ENCODE measurements around the gene CSTB. TPM values are rescaled to one million over a fixed set of nuclear protein-coding genes. Genes with fewer than 3 reads are reported as not detected.

Gene CSTB
- total RNA-seq, 2 donors from 2014 or later: 2.3 to 8.4 TPM

- no peak for ATAC-seq (ENCODE audit: insufficient number of reproducible peaks, low FRiP score, low read depth)
- Histone ChIP-seq H3K36me3 (peaks cover 3% of the 10 kb centered on the region), H3K4me1 (ENCODE audit: control insufficient read depth in 1 of 2, low read depth in 2 of 2) (peaks cover 24 to 59% of the 10 kb centered on the region in 2 donors), H3K4me3 (peak overlapping the region; percentile 47), H3K27me3 (replicated peaks; ENCODE audit: insufficient read depth) (no peaks in the 10 kb centered on the region), H3K27ac (peak overlapping the region; percentile 52 to 67), H3K9me3 (no peaks in the 10 kb centered on the region)
- DNase-seq (ENCODE audit: low spot score): no peak
- no peak for TF ChIP-seq CTCF (IDR thresholded peaks at IDR 0.05)
Measured at GRCh38 chr21:43734131-43734927, 41.8 kb downstream of the CSTB start.

GRCh38 chr21:43733529-43734071 lies 42.5 kb downstream of the CSTB start:
- DNase-seq (ENCODE audit: low spot score): no peak
- Histone ChIP-seq H3K36me3 (peaks cover 3% of the 10 kb centered on the region), H3K9me3 (no peaks in the 10 kb centered on the region), H3K4me3 (no peak overlapping the region), H3K27ac (no peak overlapping the region), H3K4me1 (ENCODE audit: control insufficient read depth in 1 of 2, low read depth in 2 of 2) (peaks cover 29 to 66% of the 10 kb centered on the region in 2 donors), H3K27me3 (replicated peaks; ENCODE audit: insufficient read depth) (no peaks in the 10 kb centered on the region)
- ATAC-seq (ENCODE audit: insufficient number of reproducible peaks, low FRiP score, low read depth): no peak
- no peak for TF ChIP-seq CTCF (IDR thresholded peaks at IDR 0.05)

- Histone ChIP-seq H3K4me1 (ENCODE audit: control insufficient read depth in 1 of 2, low read depth in 2 of 2) (peaks cover 30 to 71% of the 10 kb centered on the region in 2 donors), H3K4me3 (no peak overlapping the region), H3K36me3 (peaks cover 3% of the 10 kb centered on the region), H3K27ac (no peak overlapping the region), H3K27me3 (replicated peaks; ENCODE audit: insufficient read depth) (no peaks in the 10 kb centered on the region), H3K9me3 (no peaks in the 10 kb centered on the region)
- no peak for TF ChIP-seq CTCF (IDR thresholded peaks at IDR 0.05)
- no peak for ATAC-seq (ENCODE audit: insufficient number of reproducible peaks, low FRiP score, low read depth)
- no peak for DNase-seq (ENCODE audit: low spot score)
Measured at GRCh38 chr21:43733060-43733459, 43.0 kb downstream of the CSTB start.

- no peak for ATAC-seq (ENCODE audit: insufficient number of reproducible peaks, low FRiP score, low read depth)
- Histone ChIP-seq H3K27ac (peak overlapping the region in 1 of 2 donors; percentile 49), H3K27me3 (replicated peaks; ENCODE audit: insufficient read depth) (no peaks in the 10 kb centered on the region), H3K4me1 (ENCODE audit: control insufficient read depth in 1 of 2, low read depth in 2 of 2) (peaks cover 40 to 79% of the 10 kb centered on the region in 2 donors), H3K9me3 (no peaks in the 10 kb centered on the region), H3K4me3 (no peak overlapping the region), H3K36me3 (peaks cover 3% of the 10 kb centered on the region)
- no peak for TF ChIP-seq CTCF (IDR thresholded peaks at IDR 0.05)
- DNase-seq (ENCODE audit: low spot score): no peak
Measured at GRCh38 chr21:43731891-43732711, 44.0 kb downstream of the CSTB start.

- H3K27me3 ChIP-seq (replicated peaks; ENCODE audit: insufficient read depth): no peaks in the 10 kb centered on the region
- DNase-seq (ENCODE audit: low spot score) (no peak), ATAC-seq (ENCODE audit: insufficient number of reproducible peaks, low FRiP score, low read depth) (no peak)
- H3K4me1 ChIP-seq (ENCODE audit: control insufficient read depth in 1 of 2, low read depth in 2 of 2): peaks cover 46 to 79% of the 10 kb centered on the region in 2 donors
- H3K4me3 ChIP-seq: no peak overlapping the region
- H3K9me3 ChIP-seq: no peaks in the 10 kb centered on the region
- no peaks in the 10 kb centered on the region for H3K36me3 ChIP-seq
- H3K27ac ChIP-seq: peak overlapping the region in 1 of 2 donors; percentile 49
- TF ChIP-seq CTCF (IDR thresholded peaks at IDR 0.05): no peak
Measured at GRCh38 chr21:43731476-43731875, 44.6 kb downstream of the CSTB start.

All from thoracic aorta (tissue), 2 donors.